ENCODE results near the gene UBXN4. TPM values are rescaled to one million over a fixed set of nuclear protein-coding genes. Genes with fewer than 3 reads are reported as not detected.
"Not testable (repeated sequence)": the region's sequence is repeated elsewhere in the genome, so short reads cannot be mapped to it uniquely, and the experiment has no call there.

Gene UBXN4
- 10 to 100 TPM; 74.6 to 85.0 TPM for total RNA-seq

GRCh38 chr2:135741395-135742324, at the start of gene UBXN4:
Gene UBXN4, plus strand, starts transcription at chr2:135741855. Its CDS starts 75 bp downstream, at chr2:135741930.
- ChIA-PET CTCF (interaction anchor here (0.7 kb wide), 1 partner anchor 18 kb away, joined by 3 read pairs; no protein-coding TSS in a partner anchor), POLR2A (interaction anchor here (0.6 kb wide), 3 partner anchors 134 to 1073 kb away, joined by 3 to 6 read pairs (median 6); no protein-coding TSS in a partner anchor)

- ChIA-PET POLR2A (no interaction called here), CTCF (no interaction called here)
Observed at GRCh38 chr2:135694711-135695110, 46.9 kb upstream of the UBXN4 start.

GRCh38 chr2:135698838-135699237, 42.8 kb upstream of the UBXN4 start:
- ChIA-PET CTCF (interaction anchor here (1.7 kb wide), 1 partner anchor 11 kb away, joined by 4 read pairs; no protein-coding TSS in a partner anchor), POLR2A (no interaction called here)

- ChIA-PET CTCF (interaction anchor here (0.6 kb wide), 2 partner anchors 203 to 228 kb away, joined by 3 read pairs; no protein-coding TSS in a partner anchor), POLR2A (no interaction called here)
Observed at GRCh38 chr2:135701442-135701841, 40.2 kb upstream of the UBXN4 start.

GRCh38 chr2:135703300-135703699, 38.4 kb upstream of the UBXN4 start:
- ChIA-PET POLR2A (no interaction called here), CTCF (interaction anchor here (0.8 kb wide), 1 partner anchor 9 kb away, joined by 3 read pairs; no protein-coding TSS in a partner anchor)

GRCh38 chr2:135704075-135704474, 37.6 kb upstream of the UBXN4 start:
- CTCF ChIA-PET = interaction anchor here (0.6 kb wide), 1 partner anchor 20 kb away, joined by 3 read pairs; no protein-coding TSS in a partner anchor
- POLR2A ChIA-PET = not testable (repeated sequence)

- CTCF ChIA-PET = interaction anchor here (0.6 to 3.5 kb wide), 3 partner anchors 170 to 236 kb away, joined by 3 to 14 read pairs (median 4); no protein-coding TSS in a partner anchor
- POLR2A ChIA-PET = no interaction called here
Observed at GRCh38 chr2:135708159-135708558, 33.5 kb upstream of the UBXN4 start.

- POLR2A ChIA-PET = interaction anchor here (0.6 kb wide), 1 partner anchor 645 kb away, joined by 3 read pairs; no protein-coding TSS in a partner anchor
- CTCF ChIA-PET = interaction anchor here (0.8 to 3.5 kb wide), 11 partner anchors 11 to 720 kb away, joined by 3 to 14 read pairs (median 3); no protein-coding TSS in a partner anchor
Observed at GRCh38 chr2:135709992-135710391, 31.7 kb upstream of the UBXN4 start.

GRCh38 chr2:135715086-135715485, 26.6 kb upstream of the UBXN4 start:
- CTCF ChIA-PET, POLR2A ChIA-PET: not testable (repeated sequence)

- CTCF ChIA-PET = interaction anchor here (0.8 kb wide), 1 partner anchor 15 kb away, joined by 3 read pairs; no protein-coding TSS in a partner anchor
Observed at GRCh38 chr2:135728064-135728743, 13.5 kb upstream of the UBXN4 start.

GRCh38 chr2:135732561-135732960, 9.1 kb upstream of the UBXN4 start:
- ChIA-PET CTCF (interaction anchor here (0.5 kb wide), 1 partner anchor 237 kb away, joined by 4 read pairs; no protein-coding TSS in a partner anchor), POLR2A (no interaction called here)

More at GRCh38 chr2:135728064-135728743, 13.5 kb upstream of the UBXN4 start:
- POLR2A ChIA-PET = no interaction called here

- POLR2A ChIA-PET = interaction anchor here (0.6 kb wide), 1 partner anchor 132 kb away, joined by 3 read pairs; no protein-coding TSS in a partner anchor
Observed at GRCh38 chr2:135733045-135733444, 8.6 kb upstream of the UBXN4 start.

GRCh38 chr2:135736546-135736945, 5.1 kb upstream of the UBXN4 start:
- ChIA-PET POLR2A (no interaction called here), CTCF (no interaction called here)

More at GRCh38 chr2:135733045-135733444, 8.6 kb upstream of the UBXN4 start:
- CTCF ChIA-PET = no interaction called here

- POLR2A ChIA-PET = interaction anchor here (0.5 kb wide), 1 partner anchor 680 kb away, joined by 8 read pairs; no protein-coding TSS in a partner anchor
Observed at GRCh38 chr2:135740206-135740605, 1.4 kb upstream of the UBXN4 start.

GRCh38 chr2:135741043-135741394, 636 bp upstream of the UBXN4 start:
- ChIA-PET CTCF (interaction anchor here (0.7 kb wide), 1 partner anchor 17 kb away, joined by 3 read pairs; no protein-coding TSS in a partner anchor), POLR2A (interaction anchor here (0.6 kb wide), 3 partner anchors 135 to 1072 kb away, joined by 3 to 6 read pairs (median 6); no protein-coding TSS in a partner anchor)

More at GRCh38 chr2:135740206-135740605, 1.4 kb upstream of the UBXN4 start:
- CTCF ChIA-PET = interaction anchor here (0.6 kb wide), 1 partner anchor 763 kb away, joined by 5 read pairs; no protein-coding TSS in a partner anchor

GRCh38 chr2:135742325-135742757, 686 bp downstream of the UBXN4 start:
- CTCF ChIA-PET = interaction anchor here (0.5 to 0.6 kb wide), 2 partner anchors 689 to 739 kb away, joined by 3 read pairs; no protein-coding TSS in a partner anchor
- POLR2A ChIA-PET = interaction anchor here (0.7 kb wide), 1 partner anchor 211 kb away, joined by 4 read pairs; the partner anchor contains the start of genes R3HDM1 and ZRANB3

- CTCF ChIA-PET = interaction anchor here (1.0 kb wide), 1 partner anchor 16 kb away, joined by 3 read pairs; no protein-coding TSS in a partner anchor
- POLR2A ChIA-PET = no interaction called here
Observed at GRCh38 chr2:135743860-135744259, 2.2 kb downstream of the UBXN4 start.

GRCh38 chr2:135744760-135745314, 3.2 kb downstream of the UBXN4 start:
- ChIA-PET CTCF (interaction anchor here (1.0 to 1.4 kb wide), 2 partner anchors 11 to 15 kb away, joined by 3 to 4 read pairs; no protein-coding TSS in a partner anchor), POLR2A (no interaction called here)

GRCh38 chr2:135745545-135745944, 3.9 kb downstream of the UBXN4 start:
- CTCF ChIA-PET = interaction anchor here (1.0 to 1.4 kb wide), 2 partner anchors 10 to 14 kb away, joined by 3 to 4 read pairs; no protein-coding TSS in a partner anchor
- POLR2A ChIA-PET = no interaction called here
